Activated T-cell treated with anti-CD3 and anti-CD28 coated beads for 24 hours (primary cell): ENCODE data around the gene JUNB.
"Not testable (repeated sequence)": the region's sequence is repeated elsewhere in the genome, so short reads cannot be mapped to it uniquely, and the experiment has no call there.

ENCODE experiments used
- DNase-seq: peaks from one replicate; pipeline ENCODE4 v3.0.0-alpha.2; 2020; ENCODE audit warnings: low read depth

JUNB gene

DNA sequence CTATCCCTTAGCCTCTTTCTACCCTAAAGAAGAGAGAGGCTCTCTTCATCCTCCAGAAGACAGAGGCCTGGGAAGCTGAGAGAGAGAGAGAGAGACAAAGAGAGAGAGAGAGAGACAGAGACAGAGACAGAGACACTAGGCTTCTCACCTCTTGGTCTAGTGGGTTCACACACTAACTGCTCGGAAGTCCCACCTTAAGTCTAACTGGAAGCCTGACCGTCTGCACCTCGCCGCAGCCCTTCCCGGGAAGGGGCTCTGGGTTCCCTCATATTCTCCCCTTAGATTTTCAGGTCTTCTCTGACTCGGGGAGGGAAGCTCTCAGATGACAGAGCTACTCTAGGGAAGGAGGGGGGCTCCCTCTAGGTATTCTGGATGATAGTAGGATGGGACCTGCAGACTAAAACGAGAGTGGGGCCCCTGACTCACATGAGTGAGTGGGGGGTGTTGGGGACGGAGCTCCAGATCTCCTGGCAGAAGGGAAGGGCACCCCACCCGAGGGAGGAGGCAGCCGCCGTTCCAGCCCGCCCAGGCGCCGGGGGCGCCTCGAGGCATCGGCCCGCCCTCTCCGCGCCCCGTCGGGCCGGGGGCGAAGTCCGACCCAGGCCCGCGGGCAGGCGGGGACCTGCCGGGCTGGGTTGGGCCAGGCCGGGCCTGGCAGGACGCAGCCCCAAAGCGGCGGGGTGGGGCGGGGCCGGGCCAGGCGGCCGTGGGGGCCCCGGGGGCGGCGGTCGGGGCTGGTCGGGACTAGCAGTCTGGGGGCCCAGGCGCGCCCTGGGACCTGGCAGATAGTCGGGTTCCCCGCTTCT lies 2.0 kb upstream of the JUNB start:
- DNase-seq: no peak

DNA sequence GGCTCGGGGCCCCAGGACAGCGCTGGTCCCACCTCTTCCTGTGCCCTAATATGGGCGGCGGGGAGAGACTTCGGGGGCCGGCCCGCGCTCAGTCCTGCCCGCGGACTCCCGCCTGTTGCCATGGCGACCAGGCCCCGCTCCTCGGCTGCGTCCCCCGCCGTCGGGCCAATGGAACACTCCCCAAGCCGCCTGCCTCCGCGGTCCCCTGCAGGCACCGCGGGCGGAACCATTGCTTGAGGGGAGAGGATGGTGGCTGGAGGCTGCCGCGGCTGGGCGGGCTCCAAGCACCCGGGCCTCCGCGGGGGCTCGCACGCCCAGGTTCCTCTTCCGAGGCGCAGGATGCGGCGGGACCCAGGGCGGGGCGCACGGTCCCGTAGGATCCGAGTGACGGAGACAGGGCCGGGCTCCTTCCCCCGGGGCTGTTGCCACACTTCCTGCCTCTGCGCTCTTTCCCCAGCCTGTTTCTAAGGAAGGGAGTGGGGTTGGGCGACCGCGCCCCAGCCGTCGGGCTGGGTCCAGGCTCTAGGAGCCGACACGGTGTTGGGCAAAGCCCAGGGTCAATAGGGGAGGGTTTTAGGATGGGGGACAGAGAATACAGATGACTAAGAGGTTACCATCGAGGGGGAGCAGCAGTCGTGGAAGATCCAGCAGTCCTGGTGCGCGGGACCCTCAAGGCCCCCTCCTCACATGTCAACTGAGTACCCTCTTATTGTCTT lies 1.2 kb upstream of the JUNB start:
- DNase-seq: peak; percentile 87

- no peak for DNase-seq
Observed at GRCh38 chr19:12790628-12791344, 500 bp upstream of the JUNB start.

DNA sequence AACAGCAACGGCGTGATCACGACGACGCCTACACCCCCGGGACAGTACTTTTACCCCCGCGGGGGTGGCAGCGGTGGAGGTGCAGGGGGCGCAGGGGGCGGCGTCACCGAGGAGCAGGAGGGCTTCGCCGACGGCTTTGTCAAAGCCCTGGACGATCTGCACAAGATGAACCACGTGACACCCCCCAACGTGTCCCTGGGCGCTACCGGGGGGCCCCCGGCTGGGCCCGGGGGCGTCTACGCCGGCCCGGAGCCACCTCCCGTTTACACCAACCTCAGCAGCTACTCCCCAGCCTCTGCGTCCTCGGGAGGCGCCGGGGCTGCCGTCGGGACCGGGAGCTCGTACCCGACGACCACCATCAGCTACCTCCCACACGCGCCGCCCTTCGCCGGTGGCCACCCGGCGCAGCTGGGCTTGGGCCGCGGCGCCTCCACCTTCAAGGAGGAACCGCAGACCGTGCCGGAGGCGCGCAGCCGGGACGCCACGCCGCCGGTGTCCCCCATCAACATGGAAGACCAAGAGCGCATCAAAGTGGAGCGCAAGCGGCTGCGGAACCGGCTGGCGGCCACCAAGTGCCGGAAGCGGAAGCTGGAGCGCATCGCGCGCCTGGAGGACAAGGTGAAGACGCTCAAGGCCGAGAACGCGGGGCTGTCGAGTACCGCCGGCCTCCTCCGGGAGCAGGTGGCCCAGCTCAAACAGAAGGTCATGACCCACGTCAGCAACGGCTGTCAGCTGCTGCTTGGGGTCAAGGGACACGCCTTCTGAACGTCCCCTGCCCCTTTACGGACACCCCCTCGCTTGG lies 966 bp downstream of the JUNB start:
- peak; percentile 70 for DNase-seq

GRCh38 chr19:12792853-12793289 lies 1.6 kb downstream of the JUNB start:
- DNase-seq: no peak

- DNase-seq: peak; percentile 88
Observed at GRCh38 chr19:12793290-12794195, 2.3 kb downstream of the JUNB start.

- no peak for DNase-seq
Observed at GRCh38 chr19:12794196-12794941, 3.1 kb downstream of the JUNB start.

- DNase-seq: no peak
Observed at GRCh38 chr19:12794971-12795381, 3.7 kb downstream of the JUNB start.

GRCh38 chr19:12796146-12797071 lies 5.1 kb downstream of the JUNB start:
- DNase-seq: peak; percentile 70

DNA sequence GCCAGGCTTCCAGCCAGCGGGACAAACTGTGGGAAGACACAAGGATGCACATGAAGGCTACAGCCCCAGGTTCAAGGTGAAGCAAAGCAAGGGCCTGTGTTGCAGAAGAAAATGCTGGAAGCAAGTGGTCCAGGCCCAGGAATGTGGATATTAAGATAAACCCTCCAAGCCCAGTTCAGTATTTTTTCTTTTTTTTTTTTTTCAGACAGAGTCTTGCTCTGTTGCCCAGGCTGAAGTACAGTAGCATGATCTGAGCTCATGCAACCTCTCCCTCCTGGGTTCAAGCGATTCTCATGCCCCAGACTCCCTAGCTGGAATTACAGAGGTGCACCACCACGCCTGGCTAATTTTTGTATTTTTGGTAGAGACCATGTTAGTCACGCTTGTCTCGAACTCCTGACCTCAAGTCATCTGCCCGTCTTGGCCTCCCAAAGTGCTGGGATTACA lies 5.9 kb downstream of the JUNB start:
- DNase-seq: no peak

DNA sequence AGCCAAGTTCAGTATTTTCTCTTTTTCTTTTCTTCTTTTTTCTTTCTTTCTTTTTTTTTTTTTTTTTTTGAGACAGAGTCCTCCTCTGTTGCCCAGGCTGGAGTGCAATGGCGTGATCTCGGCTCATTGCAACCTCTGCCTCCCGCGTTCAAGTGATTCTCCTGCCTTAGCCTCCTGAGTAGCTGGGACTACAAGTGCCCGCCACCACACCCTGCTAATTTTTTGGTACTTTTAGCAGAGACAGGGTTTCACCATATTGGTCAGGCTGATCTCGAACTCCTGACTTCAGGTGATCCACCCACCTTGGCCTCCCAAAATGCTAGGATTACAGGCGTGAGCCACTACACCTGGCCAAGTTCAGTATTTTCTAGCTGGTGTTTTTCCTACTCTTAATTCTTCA lies 6.3 kb downstream of the JUNB start:
- not testable (repeated sequence) for DNase-seq

DNA sequence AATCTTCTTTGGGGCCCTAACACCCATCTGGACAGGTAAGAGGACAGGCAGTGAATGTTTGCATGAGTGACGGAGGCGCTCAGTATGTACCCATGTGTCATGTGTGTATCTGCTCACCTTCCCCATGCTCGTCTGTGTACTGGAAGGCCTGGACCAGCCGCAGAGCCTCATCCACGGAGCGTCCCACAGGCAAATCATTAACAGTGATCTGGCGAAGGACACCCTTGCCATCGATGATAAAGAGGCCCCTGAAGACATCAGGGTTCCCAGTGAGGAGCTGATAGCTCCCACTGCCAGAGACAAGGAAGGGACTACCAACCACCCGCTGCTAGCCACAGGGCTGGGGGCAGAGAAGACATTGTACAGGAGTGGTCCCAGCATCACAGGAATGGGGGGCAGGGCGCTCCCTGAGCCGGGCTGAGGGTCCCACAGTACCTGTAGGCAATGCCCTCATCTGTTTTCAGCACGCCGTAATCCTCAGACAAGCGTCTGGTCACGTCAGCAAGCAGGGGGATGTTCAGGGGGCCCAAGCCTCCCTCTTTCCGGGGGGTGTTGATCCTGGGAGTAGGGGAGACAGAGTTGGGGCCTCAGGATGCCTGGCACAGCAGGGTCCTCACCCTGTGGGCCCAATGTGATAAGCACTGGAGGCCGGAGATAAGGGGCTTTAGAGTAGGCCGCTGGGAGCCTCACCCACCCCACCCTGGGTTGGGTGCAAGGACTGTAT lies 8.6 kb downstream of the JUNB start:
- DNase-seq: no peak

DNA sequence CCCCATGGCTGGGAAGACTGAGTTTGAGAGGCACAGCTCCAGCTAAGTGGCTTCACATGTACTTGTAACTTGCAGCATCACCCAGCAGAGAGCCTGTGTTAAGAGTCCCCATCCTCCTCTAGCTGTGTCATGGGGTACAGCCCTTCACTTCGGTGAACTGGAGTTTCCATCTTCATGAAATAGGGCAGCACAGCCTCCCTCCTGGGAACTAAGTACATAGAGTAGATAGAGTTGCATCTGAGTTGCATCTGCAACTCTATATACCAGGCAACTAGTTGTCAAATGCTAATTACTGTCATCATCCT lies 9.1 kb downstream of the JUNB start:
- no peak for DNase-seq

GRCh38 chr19:12800923-12801465 lies 9.7 kb downstream of the JUNB start:
- no peak for DNase-seq

DNA sequence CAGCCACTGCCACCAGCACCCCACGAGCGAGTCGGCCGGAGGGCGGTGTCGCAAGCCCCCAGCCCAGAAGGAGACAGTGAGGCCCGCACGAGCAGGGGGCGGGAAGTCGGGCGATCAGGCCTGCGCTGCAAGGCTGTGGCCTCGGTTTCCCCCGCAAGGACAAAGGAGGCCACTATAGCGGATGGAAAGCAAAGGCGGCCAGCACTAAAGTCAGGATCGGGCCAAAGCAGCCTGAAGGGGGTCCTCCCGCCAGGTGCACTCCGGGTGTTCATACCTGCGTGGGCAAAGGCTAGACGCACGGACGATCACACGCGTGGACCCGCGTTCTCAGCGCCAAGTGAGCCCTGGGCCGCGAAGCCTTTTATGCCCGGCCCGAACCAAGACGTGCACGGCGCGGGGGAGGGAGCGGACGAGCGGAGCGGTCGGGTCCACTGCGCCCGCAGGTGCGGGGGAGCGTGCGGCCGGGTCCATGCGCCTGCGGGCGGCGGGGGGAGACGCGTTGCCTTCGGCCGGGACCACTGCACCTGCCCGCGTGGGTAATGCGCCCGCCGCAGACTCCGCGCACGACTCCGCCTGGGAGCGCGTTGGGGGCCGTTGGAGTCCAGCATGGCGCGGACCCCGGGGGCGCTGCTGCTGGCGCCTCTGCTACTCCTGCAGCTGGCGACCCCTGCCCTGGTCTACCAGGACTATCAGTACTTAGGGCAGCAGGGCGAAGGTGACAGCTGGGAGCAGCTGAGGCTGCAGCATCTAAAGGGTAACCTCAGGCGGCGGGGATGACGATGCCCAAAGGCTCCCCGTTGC lies 10.4 kb downstream of the JUNB start, which contains the start of the genes PRDX2 and THSD8:
TSS of gene PRDX2 (minus strand) at position 335 of the 801 bp plus-strand sequence. CDS start 539 bp downstream, outside the sequence.
TSS of gene THSD8 (plus strand) at position 604 of the 801 bp plus-strand sequence. CDS start at position 607, 3 bp downstream.
- peak; percentile 65 for DNase-seq

DNA sequence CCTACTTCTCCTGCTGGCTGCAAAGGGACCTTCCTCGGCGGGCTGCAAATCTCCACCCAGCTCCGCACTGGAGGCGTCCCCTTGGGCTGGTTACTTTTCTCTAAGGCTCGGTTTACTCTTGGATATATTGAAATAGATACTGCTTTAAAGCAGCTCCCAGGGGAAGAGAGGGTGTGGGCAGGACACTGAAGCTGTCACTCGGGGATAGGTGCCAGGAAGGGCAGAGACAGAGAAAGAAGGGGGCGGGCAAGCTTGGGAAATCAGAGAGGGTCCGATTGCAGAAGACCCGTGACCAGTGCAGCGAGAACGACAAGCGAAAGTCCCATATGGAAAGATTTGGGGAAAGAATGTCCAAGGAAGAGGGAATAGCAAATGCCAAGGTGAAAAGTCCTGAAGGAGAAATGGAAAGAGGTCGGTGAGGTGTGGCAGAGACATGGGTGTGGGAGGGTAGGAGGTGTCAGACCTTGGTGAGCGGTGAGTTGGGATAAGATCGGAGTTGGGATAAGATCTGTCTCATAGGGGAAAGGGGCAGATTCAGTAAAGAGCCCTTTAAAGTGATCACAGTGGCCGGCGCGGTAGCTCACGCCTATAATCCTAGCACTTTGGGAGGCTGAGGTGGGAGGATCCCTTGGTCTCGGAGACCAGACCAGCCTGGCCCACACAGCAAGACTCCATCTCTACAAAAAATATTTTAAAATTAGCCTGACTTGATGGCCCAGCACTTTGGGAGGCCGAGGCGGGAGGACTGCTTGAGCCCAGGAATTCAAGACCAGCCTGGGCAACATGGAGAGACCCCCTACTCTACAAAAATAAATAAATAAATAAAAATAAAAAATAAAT lies 11.2 kb downstream of the JUNB start:
- no peak for DNase-seq
